HepG2 (cell line): ENCODE data around the gene DCAF6. TPM values are rescaled to one million over a fixed set of nuclear protein-coding genes. Genes with fewer than 3 reads are reported as not detected.

ENCODE experiments used
- CREB1 ChIP-seq, 2 experiments: fragments of 450-650 bp in 1 of 2; IDR thresholded peaks; 2 replicates each; pipeline ENCODE4 v1.6.1; 2016 to 2017; ENCODE audit warnings: control low read depth in 1 of 2, mild to moderate bottlenecking in 1 of 2, missing compliant biosample characterization in 1 of 2, missing genetic modification characterization in 1 of 2
- FOXJ3 ChIP-seq: sonication (generic); formaldehyde crosslinking; IDR thresholded peaks from 2 replicates; pipeline ENCODE4 v1.4.0; 2020; ENCODE audit warnings: missing genetic modification reagents, mild to moderate bottlenecking, borderline replicate concordance
- GLMP ChIP-seq: sonication (generic); formaldehyde crosslinking; IDR thresholded peaks from 2 replicates; pipeline ENCODE4 v1.9.0; 2021; ENCODE audit warnings: missing genetic modification reagents, mild to moderate bottlenecking, borderline replicate concordance
- HHEX ChIP-seq: IDR thresholded peaks from 2 replicates; pipeline ENCODE4 v1.6.1; 2016; ENCODE audit warnings: control low read depth
- ISX ChIP-seq: sonication (generic); formaldehyde crosslinking; conservative IDR thresholded peaks from 2 replicates; pipeline ENCODE4 v1.5.0; 2020; ENCODE audit warnings: missing genetic modification reagents
- RARG ChIP-seq: sonication (generic); formaldehyde crosslinking; IDR thresholded peaks from 2 replicates; pipeline ENCODE4 v1.4.0; 2020; ENCODE audit warnings: low read depth, mild to moderate bottlenecking, missing genetic modification reagents
- RFX1 ChIP-seq: fragments of 450-650 bp; IDR thresholded peaks from 2 replicates; pipeline ENCODE4 v1.6.1; 2017
- SOX13 ChIP-seq, 3 experiments: fragments of 450-650 bp in 1 of 3; sonication (generic) in 1 of 3; formaldehyde crosslinking in 1 of 3; IDR thresholded peaks in 2 of 3; conservative IDR thresholded peaks in 1 of 3; 2 replicates each; pipeline versions ENCODE4 v1.5.0 to v1.6.1; 2016 to 2020; ENCODE audit warnings: antibody characterized with exemption in 1 of 3, mild to moderate bottlenecking in 1 of 3, missing compliant biosample characterization in 1 of 3, missing genetic modification reagents in 1 of 3, moderate library complexity in 1 of 3
- TFAP4 ChIP-seq: sonication (generic); IDR thresholded peaks from 2 replicates; pipeline ENCODE4 v1.6.1; 2016; ENCODE audit warnings: low read depth, borderline replicate concordance
- TFDP2 ChIP-seq: sonication (generic); formaldehyde crosslinking; IDR thresholded peaks from 2 replicates; pipeline ENCODE4 v1.4.0; 2020; ENCODE audit warnings: missing genetic modification reagents
- THAP11 ChIP-seq: IDR thresholded peaks from 2 replicates; pipeline ENCODE4 v1.6.1; 2016; ENCODE audit warnings: missing biosample characterization, missing genetic modification reagents
- TOPORS ChIP-seq: sonication (generic); formaldehyde crosslinking; IDR thresholded peaks from 2 replicates; pipeline ENCODE4 v1.8.0; 2023; ENCODE audit warnings: mild to moderate bottlenecking, missing genetic modification reagents
- USF2 ChIP-seq, 2 experiments: sonication (generic) in 1 of 2; formaldehyde crosslinking in 1 of 2; IDR thresholded peaks; 2 replicates each; pipeline versions ENCODE4 v1.5.1 to v1.6.1; 2011 to 2020; ENCODE audit warnings: borderline replicate concordance in 1 of 2, low read depth in 1 of 2, low read length in 1 of 2, mild to moderate bottlenecking in 1 of 2, missing genetic modification reagents in 1 of 2, moderate library complexity in 1 of 2
- ZBTB33 ChIP-seq: sonication (generic); formaldehyde crosslinking; IDR thresholded peaks from 2 replicates; pipeline ENCODE4 v1.4.0; 2020; ENCODE audit warnings: missing genetic modification reagents
- ZMAT3 ChIP-seq: sonication (generic); formaldehyde crosslinking; conservative IDR thresholded peaks from 2 replicates; pipeline ENCODE4 v1.7.0; 2021; ENCODE audit warnings: missing genetic modification reagents
- ZNF414 ChIP-seq: sonication (generic); formaldehyde crosslinking; IDR thresholded peaks from 2 replicates; pipeline ENCODE4 v1.5.0; 2020; ENCODE audit warnings: missing genetic modification reagents
- ZNF432 ChIP-seq: sonication (generic); formaldehyde crosslinking; IDR thresholded peaks from 2 replicates; pipeline ENCODE4 v1.5.0; 2020; ENCODE audit warnings: missing genetic modification reagents, mild to moderate bottlenecking, borderline replicate concordance
- ZNF468 ChIP-seq: sonication (generic); formaldehyde crosslinking; IDR thresholded peaks from 2 replicates; pipeline ENCODE4 v1.8.0; 2022; ENCODE audit warnings: mild to moderate bottlenecking, moderate library complexity, missing genetic modification reagents
- ZSCAN21 ChIP-seq: sonication (generic); formaldehyde crosslinking; IDR thresholded peaks from 2 replicates; pipeline ENCODE4 v1.8.0; 2022; ENCODE audit warnings: mild to moderate bottlenecking, missing genetic modification reagents, moderate library complexity, borderline replicate concordance
- polyA plus RNA-seq, 8 experiments: library from polyadenylated mRNA; depleted of rRNA in 3 of 8; stranded (reverse) in 7 of 8; unstranded in 1 of 8; fragments of >200 nt; fragmentation: Illumina TruSeq in 4 of 8; extraction: Trizol in 4 of 8; gene quantifications; 2 replicates each; pipeline versions ENCODE4 v1.2.1 to v1.2.3, GENCODE V29; 2011 to 2016; ENCODE audit warnings: low read depth in 4 of 8, missing spikeins in 1 of 8, mixed read lengths in 1 of 8; ENCODE audit not compliant: insufficient read depth in 1 of 8
- total RNA-seq, 5 experiments: library from RNA; depleted of rRNA; stranded (reverse); fragments of >200 nt; fragmentation: Illumina TruSeq; extraction: Trizol; gene quantifications; 2 replicates each; pipeline ENCODE4 v1.2.3, GENCODE V29; 2016; ENCODE audit warnings: low read depth in 1 of 5

The DCAF6 gene
- total and polyA plus RNA-seq, 2 of the 13 experiments (the other 11 are each of a cell fraction or from before 2014, with no cell fraction given), result 24.7 to 33.7 TPM

GRCh38 chr1:167913895-167914496, 22.5 kb upstream of the DCAF6 start, which contains the start of gene ADCY10 (continued):
- TF ChIP-seq GLMP (CRISPR knock-in tag) (no peak), CREB1 (IDR thresholded peaks at IDR 0.05) (no peak), CREB1 (CRISPR knock-in tag; IDR thresholded peaks at IDR 0.05) (no peak), ZMAT3 (CRISPR knock-in tag) (no peak), TFAP4 (0 out of 2 replicates have a peak, but pooled peaks have one; percentile 15), TFDP2 (CRISPR knock-in tag) (no peak), FOXJ3 (CRISPR knock-in tag) (0 out of 2 replicates have a peak, but pooled peaks have one; percentile 45), RARG (no peak), ZNF432 (CRISPR knock-in tag) (no peak), ISX (no peak), USF2 (IDR thresholded peaks at IDR 0.05; ENCODE audit: low read depth, low read length) (no peak), USF2 (CRISPR knock-in tag; IDR thresholded peaks at IDR 0.05; ENCODE audit: borderline replicate concordance) (no peak), SOX13 (IDR thresholded peaks at IDR 0.05) (no peak), SOX13 (CRISPR knock-in tag; conservative IDR thresholded peaks at IDR 0.05 in 1 of 2, IDR thresholded peaks at IDR 0.05 in 1 of 2) (peak in 1 of 2 experiments; percentile 61; a peak in 2 of 4 replicates), RFX1 (no peak), ZSCAN21 (CRISPR knock-in tag) (0 out of 2 replicates have a peak, but pooled peaks have one; percentile 27), ZNF468 (CRISPR knock-in tag) (no peak), THAP11 (0 out of 2 replicates have a peak, but pooled peaks have one; percentile 24), ZNF414 (CRISPR knock-in tag) (no peak), HHEX (no peak), TOPORS (CRISPR knock-in tag) (no peak), ZBTB33 (no peak)
